ENCODE measurements around the gene BCL3. TPM values are rescaled to one million over a fixed set of nuclear protein-coding genes. Genes with fewer than 3 reads are reported as not detected.

Gene BCL3
- total and polyA plus RNA-seq, 9 donors, result 2.7 to 19.2 (median 14.5) TPM

DNA sequence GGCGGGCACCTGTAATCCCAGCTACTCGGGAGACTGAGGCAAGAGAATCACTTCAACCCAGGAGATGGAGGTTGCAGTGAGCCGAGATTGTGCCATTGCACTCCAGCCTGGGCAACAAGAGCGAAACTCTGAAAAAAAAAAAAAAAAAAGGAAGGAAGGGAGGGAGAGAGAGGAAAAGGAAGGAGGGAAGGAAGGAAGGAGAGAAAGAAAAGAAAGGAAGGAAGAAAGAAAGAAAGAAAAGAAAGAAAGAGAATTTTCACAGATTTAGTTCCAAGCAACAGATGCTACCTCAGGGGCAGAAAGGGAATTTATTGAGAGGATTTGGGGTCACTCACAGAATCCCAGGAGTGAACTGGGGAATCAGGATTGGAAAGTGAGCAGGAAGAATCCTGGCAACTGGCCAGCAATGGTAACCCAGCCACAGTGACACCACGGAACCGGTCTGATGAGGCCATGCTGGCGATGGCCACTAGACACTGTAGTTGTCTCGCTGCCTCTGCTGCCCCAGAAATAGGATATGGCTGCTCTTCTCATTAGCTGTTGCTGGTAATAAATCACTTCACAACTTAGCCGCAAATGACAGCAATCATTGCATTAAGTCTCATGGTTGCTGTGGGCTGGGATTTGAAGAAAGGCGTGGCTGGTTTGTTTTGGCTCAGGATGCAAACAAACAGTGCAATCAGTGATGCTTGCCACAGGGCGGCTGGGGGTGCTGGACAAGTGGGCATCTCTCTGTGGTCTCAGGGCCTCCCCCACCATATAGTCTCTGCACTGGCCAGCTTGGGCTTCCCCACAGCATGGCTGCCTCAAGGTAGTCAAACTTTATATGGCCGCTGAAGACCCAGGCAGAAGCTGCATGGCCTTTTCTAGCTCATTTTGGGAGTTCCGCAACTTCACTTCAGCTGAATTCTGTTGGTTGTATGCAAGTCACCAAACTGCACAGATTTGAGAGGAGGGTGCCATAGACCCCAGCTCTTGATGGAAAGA is 55.2 kb downstream of the BCL3 start:
- Histone ChIP-seq H3K4me1 (ENCODE audit: control insufficient read depth, insufficient read depth, low read length) (peaks cover 24% of the 10 kb centered on the region), H3K36me3 (ENCODE audit: control insufficient read depth, insufficient read depth, low read length) (no peaks in the 10 kb centered on the region), H3K4me3 (ENCODE audit: low read length) (no peak overlapping the region), H3K27me3 (ENCODE audit: control insufficient read depth, insufficient read depth, low read length) (no peaks in the 10 kb centered on the region), H3K9me3 (replicated peaks; ENCODE audit: control insufficient read depth, low read depth, low read length) (no peaks in the 10 kb centered on the region), H3K27ac (ENCODE audit: low read length) (no peak overlapping the region)
- DNase-seq, result no peak
- WGBS (ENCODE audit: insufficient coverage), result 75% methylated on average over 8 of the region's 13 CpGs

- H3K27ac ChIP-seq (ENCODE audit: low read length), result no peak overlapping the region
- no peaks in the 10 kb centered on the region for H3K27me3 ChIP-seq (ENCODE audit: control insufficient read depth, insufficient read depth, low read length)
- no peak for DNase-seq
- no peaks in the 10 kb centered on the region for H3K9me3 ChIP-seq (replicated peaks; ENCODE audit: control insufficient read depth, low read depth, low read length)
- 66% methylated on average over 6 of the region's 7 CpGs for WGBS (ENCODE audit: insufficient coverage)
- peaks cover 4% of the 10 kb centered on the region for H3K36me3 ChIP-seq (ENCODE audit: control insufficient read depth, insufficient read depth, low read length)
- peaks cover 42% of the 10 kb centered on the region for H3K4me1 ChIP-seq (ENCODE audit: control insufficient read depth, insufficient read depth, low read length)
- no peak overlapping the region for H3K4me3 ChIP-seq (ENCODE audit: low read length)
Observed at GRCh38 chr19:44806291-44806690, 57.8 kb downstream of the BCL3 start.

- Histone ChIP-seq H3K9me3 (replicated peaks; ENCODE audit: control insufficient read depth, low read depth, low read length) (no peaks in the 10 kb centered on the region), H3K27me3 (ENCODE audit: control insufficient read depth, insufficient read depth, low read length) (no peaks in the 10 kb centered on the region), H3K4me1 (ENCODE audit: control insufficient read depth, insufficient read depth, low read length) (peaks cover 43% of the 10 kb centered on the region), H3K4me3 (ENCODE audit: low read length) (no peak overlapping the region), H3K36me3 (ENCODE audit: control insufficient read depth, insufficient read depth, low read length) (peaks cover 8% of the 10 kb centered on the region), H3K27ac (ENCODE audit: low read length) (no peak overlapping the region)
- 63% methylated on average over 3 of the region's 5 CpGs for WGBS (ENCODE audit: insufficient coverage)
- DNase-seq, result no peak
Observed at GRCh38 chr19:44807162-44807561, 58.7 kb downstream of the BCL3 start.

DNA sequence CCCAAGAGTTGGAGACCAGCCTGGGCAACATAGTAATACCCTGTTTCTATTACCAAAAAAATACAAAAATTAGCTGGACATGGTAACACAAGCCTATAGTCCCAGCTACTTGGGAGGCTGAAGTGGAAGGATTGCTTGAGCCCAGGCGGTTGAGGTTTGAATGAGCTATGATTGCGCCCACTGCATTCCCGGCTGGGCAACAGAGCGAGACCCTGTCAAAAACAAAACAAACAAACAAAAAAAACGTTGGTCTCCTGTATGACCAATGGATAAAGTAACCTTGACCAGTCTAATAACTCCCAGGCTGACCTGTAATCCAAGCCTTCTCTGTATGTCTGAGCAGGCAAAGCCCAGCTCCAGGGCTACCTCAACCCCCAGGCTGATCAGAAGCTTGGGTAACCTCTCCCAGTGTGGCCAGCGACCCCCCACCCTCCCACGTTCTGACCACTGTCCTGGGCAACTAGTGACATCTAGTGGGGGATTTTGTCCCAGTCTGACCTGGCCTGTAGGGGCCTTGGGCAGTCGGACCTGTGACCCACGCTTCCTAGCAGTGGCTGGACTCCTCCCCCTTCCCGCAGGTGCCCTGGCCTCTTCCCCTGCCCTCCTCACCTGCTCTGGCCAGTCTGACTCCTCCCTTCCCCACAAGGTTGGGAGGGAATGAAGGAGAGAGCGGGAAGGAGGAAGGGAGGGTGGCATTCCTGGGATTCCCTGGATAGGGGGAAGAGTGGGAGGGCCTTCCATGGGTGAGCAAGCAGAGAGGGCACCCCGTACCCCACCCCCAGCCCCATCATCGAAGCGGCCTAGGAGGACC is 59.3 kb downstream of the BCL3 start:
- no peaks in the 10 kb centered on the region for H3K9me3 ChIP-seq (replicated peaks; ENCODE audit: control insufficient read depth, low read depth, low read length)
- peaks cover 13% of the 10 kb centered on the region for H3K36me3 ChIP-seq (ENCODE audit: control insufficient read depth, insufficient read depth, low read length)
- H3K4me1 ChIP-seq (ENCODE audit: control insufficient read depth, insufficient read depth, low read length), result peaks cover 43% of the 10 kb centered on the region
- no peak overlapping the region for H3K4me3 ChIP-seq (ENCODE audit: low read length)
- H3K27me3 ChIP-seq (ENCODE audit: control insufficient read depth, insufficient read depth, low read length), result no peaks in the 10 kb centered on the region
- DNase-seq, result peak; percentile 62
- peak overlapping the region; percentile 88 for H3K27ac ChIP-seq (ENCODE audit: low read length)
- 55% methylated on average over 4 of the region's 14 CpGs for WGBS (ENCODE audit: insufficient coverage)

- Histone ChIP-seq H3K4me3 (ENCODE audit: low read length) (peak within 1 kb of the TSS; percentile 85), H3K4me1 (ENCODE audit: control insufficient read depth, insufficient read depth, low read length) (peaks cover 41% of the 10 kb centered on the region), H3K27me3 (ENCODE audit: control insufficient read depth, insufficient read depth, low read length) (no peaks in the 10 kb centered on the region), H3K27ac (ENCODE audit: low read length) (peak within 1 kb of the TSS; percentile 88), H3K9me3 (replicated peaks; ENCODE audit: control insufficient read depth, low read depth, low read length) (no peaks in the 10 kb centered on the region), H3K36me3 (ENCODE audit: control insufficient read depth, insufficient read depth, low read length) (peaks cover 21% of the 10 kb centered on the region)
- peak; percentile 93 for DNase-seq
- WGBS (ENCODE audit: insufficient coverage), result under 1% methylated on average over 57 of the region's 59 CpGs
Observed at GRCh38 chr19:44808463-44809371, 60.2 kb downstream of the BCL3 start, which contains the start of gene BCAM. BCAM (plus strand) TSS chr19:44809103; CDS start chr19:44809125, 22 bp downstream.

Other genes with a start within 250 kb of the BCL3 start
- gene ZNF180, start 248.2 kb upstream of the BCL3 start, total RNA-seq, result 10.2 TPM
- 1 to 10 TPM; 4.8 to 9.7 (median 6.4) TPM for gene ZNF180, start 248.2 kb upstream of the BCL3 start, polyA plus RNA-seq (ENCODE audit: insufficient read depth in 1 of 8, insufficient read length in 8 of 8, low replicate concordance in 1 of 8)
- not detected for gene CEACAM20, start 219.0 kb upstream of the BCL3 start, total RNA-seq
- gene CEACAM20, start 219.0 kb upstream of the BCL3 start, polyA plus RNA-seq (ENCODE audit: insufficient read depth in 1 of 8, insufficient read length in 8 of 8, low replicate concordance in 1 of 8), result not detected
- gene IGSF23, start 135.1 kb upstream of the BCL3 start, total RNA-seq, result not detected
- not detected for gene IGSF23, start 135.1 kb upstream of the BCL3 start, polyA plus RNA-seq (ENCODE audit: insufficient read depth in 1 of 8, insufficient read length in 8 of 8, low replicate concordance in 1 of 8)
- 22.3 TPM for gene PVR, start 104.8 kb upstream of the BCL3 start, total RNA-seq
- gene PVR, start 104.8 kb upstream of the BCL3 start, polyA plus RNA-seq (ENCODE audit: insufficient read depth in 1 of 8, insufficient read length in 8 of 8, low replicate concordance in 1 of 8), result 10 to 100 TPM; 18.4 to 25.6 (median 20.1) TPM
- gene CEACAM19, start 77.2 kb upstream of the BCL3 start, total RNA-seq, result 2.8 TPM
- gene CEACAM19, start 77.2 kb upstream of the BCL3 start, polyA plus RNA-seq (ENCODE audit: insufficient read depth in 1 of 8, insufficient read length in 8 of 8, low replicate concordance in 1 of 8), result 10 to 100 TPM in 1 of 8 donors, 1 to 10 TPM in 7; 4.0 to 11.7 (median 7.1) TPM
- 0.62 TPM for gene CEACAM16, start 49.6 kb upstream of the BCL3 start, total RNA-seq
- gene CEACAM16, start 49.6 kb upstream of the BCL3 start, polyA plus RNA-seq (ENCODE audit: insufficient read depth in 1 of 8, insufficient read length in 8 of 8, low replicate concordance in 1 of 8), result under 1 TPM; 0.31 to 0.84 (median 0.53) TPM
- not detected for gene CBLC, start 29.2 kb downstream of the BCL3 start, total RNA-seq
- 1 to 10 TPM in 2 of 8 donors, under 1 TPM in 2, not detected in 4; 0.11 to 2.6 (median 1.1) TPM for gene CBLC, start 29.2 kb downstream of the BCL3 start, polyA plus RNA-seq (ENCODE audit: insufficient read depth in 1 of 8, insufficient read length in 8 of 8, low replicate concordance in 1 of 8)
- 81.6 TPM for gene BCAM, start 60.4 kb downstream of the BCL3 start, total RNA-seq
- gene BCAM, start 60.4 kb downstream of the BCL3 start, polyA plus RNA-seq (ENCODE audit: insufficient read depth in 1 of 8, insufficient read length in 8 of 8, low replicate concordance in 1 of 8), result 100 to 1,000 TPM; 122 to 235 (median 205) TPM
- 38.4 TPM for gene NECTIN2, start 97.6 kb downstream of the BCL3 start, total RNA-seq
- gene NECTIN2, start 97.6 kb downstream of the BCL3 start, polyA plus RNA-seq (ENCODE audit: insufficient read depth in 1 of 8, insufficient read length in 8 of 8, low replicate concordance in 1 of 8), result 10 to 100 TPM; 48.7 to 61.8 (median 54.7) TPM
- gene TOMM40, start 142.5 kb downstream of the BCL3 start, total RNA-seq, result 24.3 TPM
- 10 to 100 TPM; 35.9 to 41.8 (median 37.0) TPM for gene TOMM40, start 142.5 kb downstream of the BCL3 start, polyA plus RNA-seq (ENCODE audit: insufficient read depth in 1 of 8, insufficient read length in 8 of 8, low replicate concordance in 1 of 8)
- 56.7 TPM for gene APOE, start 157.1 kb downstream of the BCL3 start, total RNA-seq
- gene APOE, start 157.1 kb downstream of the BCL3 start, polyA plus RNA-seq (ENCODE audit: insufficient read depth in 1 of 8, insufficient read length in 8 of 8, low replicate concordance in 1 of 8), result 10 to 100 TPM; 32.7 to 62.3 (median 43.9) TPM
- 25.0 TPM for gene APOC1, start 165.9 kb downstream of the BCL3 start, total RNA-seq
- gene APOC1, start 165.9 kb downstream of the BCL3 start, polyA plus RNA-seq (ENCODE audit: insufficient read depth in 1 of 8, insufficient read length in 8 of 8, low replicate concordance in 1 of 8), result 10 to 100 TPM; 13.5 to 25.2 (median 15.7) TPM
- gene APOC4, start 193.5 kb downstream of the BCL3 start, total RNA-seq, result not detected
- not detected for gene APOC4, start 193.5 kb downstream of the BCL3 start, polyA plus RNA-seq (ENCODE audit: insufficient read depth in 1 of 8, insufficient read length in 8 of 8, low replicate concordance in 1 of 8)
- 0.44 TPM for gene APOC2, start 197.3 kb downstream of the BCL3 start, total RNA-seq
- gene APOC2, start 197.3 kb downstream of the BCL3 start, polyA plus RNA-seq (ENCODE audit: insufficient read depth in 1 of 8, insufficient read length in 8 of 8, low replicate concordance in 1 of 8), result 1 to 10 TPM in 3 of 8 donors, under 1 TPM in 2, not detected in 3; 0.33 to 8.8 (median 4.5) TPM
- gene CLPTM1, start 206.7 kb downstream of the BCL3 start, total RNA-seq, result 18.7 TPM
- 10 to 100 TPM; 45.7 to 64.6 (median 57.2) TPM for gene CLPTM1, start 206.7 kb downstream of the BCL3 start, polyA plus RNA-seq (ENCODE audit: insufficient read depth in 1 of 8, insufficient read length in 8 of 8, low replicate concordance in 1 of 8)

All from muscle of leg (tissue), 11 donors.